Sigmoid colon (tissue), 4 donors: ENCODE measurements around the gene DISP2.

Experiments
- CTCF ChIP-seq, 4 experiments: fragments of 450-650 bp in 3 of 4; fragments of 200-600 bp in 1 of 4; IDR thresholded peaks; one replicate each; pipeline ENCODE4 v1.5.1; 2016 to 2019; ENCODE audit warnings: antibody characterized with exemption in 4 of 4, mild to moderate bottlenecking in 3 of 4, moderate library complexity in 2 of 4
- EP300 ChIP-seq, 4 donors: sonication (generic); formaldehyde crosslinking; IDR thresholded peaks; one replicate each; pipeline ENCODE4 v1.6.1; 2017; ENCODE audit warnings: antibody characterized with exemption in 4 of 4
- POLR2A ChIP-seq, 2 donors: fragments of 450-650 bp; IDR thresholded peaks; one replicate each; pipeline ENCODE4 v1.6.1; 2016; ENCODE audit warnings: antibody characterized with exemption in 2 of 2, mild to moderate bottlenecking in 2 of 2, moderate library complexity in 2 of 2
- POLR2AphosphoS5 ChIP-seq, 4 donors: sonication (generic); formaldehyde crosslinking; IDR thresholded peaks; one replicate each; pipeline ENCODE4 v1.6.1; 2017; ENCODE audit warnings: antibody characterized with exemption in 4 of 4

DNA sequence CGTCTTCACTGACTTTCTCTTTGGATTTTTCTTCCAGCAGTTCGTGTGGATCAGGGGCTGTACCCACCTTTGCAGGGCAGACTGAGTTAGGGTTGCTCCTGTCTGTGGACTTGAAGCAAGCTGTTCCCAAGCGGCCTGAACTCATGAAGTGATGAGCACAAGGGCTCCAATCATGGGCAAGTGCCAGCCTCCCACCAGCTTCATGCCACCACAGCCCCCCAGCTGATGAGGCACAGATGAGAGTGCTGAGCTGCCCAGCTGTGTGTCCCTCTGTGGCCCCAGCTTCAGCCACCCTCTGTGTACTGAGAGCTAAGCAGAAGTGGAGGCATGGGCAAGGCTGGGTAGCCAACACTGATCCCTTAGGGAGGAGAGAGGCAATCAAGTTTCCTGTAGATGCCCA lies 47.0 kb upstream of the DISP2 start:
- no peak for TF ChIP-seq CTCF (IDR thresholded peaks at IDR 0.05)
- TF ChIP-seq EP300 (IDR thresholded peaks at IDR 0.05): no peak
- TF ChIP-seq POLR2A (IDR thresholded peaks at IDR 0.05): no peak
- TF ChIP-seq POLR2AphosphoS5 (IDR thresholded peaks at IDR 0.05): no peak
